GM21526 (cell line): ENCODE measurements around the gene UBAP1L.

Experiments
- ATAC-seq: cut with Tn5 transposase; IDR thresholded peaks from one replicate; pipeline ENCODE4 v1.9.1; 2021; ENCODE audit warnings: moderate library complexity; ENCODE audit not compliant: unreplicated experiment, low FRiP score

UBAP1L gene

GRCh38 chr15:65068403-65068788, 46.6 kb downstream of the UBAP1L start:
- ATAC-seq, result no peak

GRCh38 chr15:65067645-65068402, 47.2 kb downstream of the UBAP1L start, which contains the start of gene RASL12:
TSS of gene RASL12 (minus strand) at chr15:65067991. CDS start at chr15:65067835, 156 bp downstream.
- ATAC-seq, result no peak

- no peak for ATAC-seq
Observed at GRCh38 chr15:65067317-65067644, 47.7 kb downstream of the UBAP1L start.

DNA sequence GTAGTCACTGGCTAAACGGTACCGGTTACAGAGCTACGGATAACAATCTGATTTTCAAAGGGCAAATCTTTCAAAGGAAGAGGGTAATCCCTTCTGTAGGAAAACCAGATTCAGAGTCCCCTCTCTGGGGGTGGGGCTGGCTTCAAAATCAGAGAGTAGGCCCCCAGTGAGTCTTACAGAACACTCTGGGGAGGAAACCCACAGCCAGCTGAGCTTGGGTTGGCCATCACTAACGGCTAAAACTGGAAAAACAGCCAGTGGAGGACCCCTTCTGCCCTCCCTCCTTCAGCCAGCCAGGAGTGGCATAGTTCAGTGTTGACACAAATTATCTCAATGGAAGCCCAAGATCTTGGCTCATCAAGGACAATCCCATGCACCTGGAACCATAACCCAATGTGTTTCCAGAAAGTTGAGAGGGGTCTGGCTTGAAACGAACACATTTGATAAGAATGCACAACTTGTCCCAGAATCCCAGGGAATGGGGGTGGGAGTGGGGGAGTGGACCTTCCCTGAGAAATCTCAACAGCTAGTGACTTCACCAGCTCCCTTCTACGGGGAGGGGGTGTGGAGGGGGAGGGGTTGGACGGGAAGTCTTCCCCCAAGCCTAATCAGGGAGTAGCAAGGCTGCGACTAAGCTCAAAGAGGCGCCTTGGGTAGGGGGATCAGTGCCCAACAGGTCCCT, 48.2 kb downstream of the UBAP1L start:
- ATAC-seq, result no peak

GRCh38 chr15:65066001-65066634, 48.9 kb downstream of the UBAP1L start:
- no peak for ATAC-seq

DNA sequence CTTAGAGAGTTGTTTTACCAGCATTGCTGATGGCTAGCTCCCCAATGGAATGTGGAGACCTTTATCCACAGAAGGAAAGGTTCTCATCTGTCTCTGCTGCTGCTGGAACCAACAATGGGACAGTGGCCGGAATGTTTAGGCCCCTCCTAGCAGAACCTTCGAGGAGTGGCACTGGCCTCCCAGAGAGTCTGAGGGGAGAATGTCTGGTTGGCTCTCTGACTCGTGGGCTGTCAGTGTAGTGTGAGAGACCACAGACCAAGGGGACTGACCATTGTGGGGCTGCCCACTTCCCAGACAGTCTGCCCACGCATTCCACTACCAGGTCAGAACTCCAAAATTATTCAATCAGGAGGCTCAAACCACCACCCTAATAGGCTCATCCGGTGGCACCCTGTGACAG, 52.3 kb downstream of the UBAP1L start:
- ATAC-seq, result no peak

DNA sequence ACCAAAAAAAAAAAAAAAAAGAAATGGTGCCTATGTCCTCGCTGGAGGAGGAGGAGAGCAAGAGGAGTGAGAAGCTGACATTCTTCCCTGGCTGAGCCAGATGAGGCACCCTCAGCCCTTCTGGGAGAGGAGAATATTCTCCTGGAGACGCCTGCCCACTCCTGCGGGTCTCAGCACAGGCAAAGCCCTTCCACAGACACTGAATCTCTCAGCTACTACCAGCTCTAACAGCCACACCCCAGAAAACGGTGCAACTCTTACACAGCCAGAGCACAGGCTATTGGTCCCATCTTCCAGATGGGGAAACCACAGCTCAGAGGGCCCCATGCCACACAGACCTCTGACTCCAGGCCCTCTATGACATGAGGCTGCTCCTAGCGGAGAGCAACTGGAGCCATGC, 52.9 kb downstream of the UBAP1L start:
- no peak for ATAC-seq

DNA sequence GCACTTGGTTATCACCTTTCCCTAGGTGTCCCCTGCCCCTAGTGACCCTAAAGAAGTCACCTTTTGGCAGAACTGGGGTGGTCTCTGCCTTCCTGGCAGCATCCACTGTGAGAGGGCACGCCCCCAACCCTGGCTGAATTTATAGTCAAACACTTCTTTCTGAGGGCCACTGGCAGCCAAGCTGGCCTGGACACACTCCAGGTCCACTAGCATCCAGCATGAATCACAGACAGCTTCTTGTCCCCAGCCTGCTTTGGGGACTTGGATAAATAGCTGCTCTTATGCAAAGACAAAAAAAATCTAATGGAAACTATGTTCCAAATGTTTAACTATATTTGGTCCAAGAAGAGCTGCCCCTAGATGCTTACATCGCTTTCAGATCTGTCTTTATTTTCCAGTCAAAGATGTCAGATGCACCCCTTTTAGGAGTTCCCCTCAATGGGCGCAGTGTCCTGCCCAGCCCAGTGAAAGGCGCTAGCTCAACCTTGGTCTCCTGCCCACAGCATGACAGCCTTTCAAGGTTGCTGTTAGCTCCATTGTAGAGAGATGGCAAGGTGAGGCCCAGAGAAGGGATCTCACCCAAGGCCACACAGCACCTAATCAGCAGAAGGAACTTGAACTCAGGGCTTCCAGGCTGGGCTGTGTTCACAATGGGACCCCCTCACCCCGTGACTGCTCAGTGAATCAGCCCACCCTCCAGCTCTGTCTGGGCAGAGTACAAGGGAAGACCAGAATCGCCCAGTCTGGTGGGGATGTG, 54.2 kb downstream of the UBAP1L start:
- no peak for ATAC-seq

GRCh38 chr15:65059931-65060596, 54.9 kb downstream of the UBAP1L start:
- ATAC-seq, result no peak

DNA sequence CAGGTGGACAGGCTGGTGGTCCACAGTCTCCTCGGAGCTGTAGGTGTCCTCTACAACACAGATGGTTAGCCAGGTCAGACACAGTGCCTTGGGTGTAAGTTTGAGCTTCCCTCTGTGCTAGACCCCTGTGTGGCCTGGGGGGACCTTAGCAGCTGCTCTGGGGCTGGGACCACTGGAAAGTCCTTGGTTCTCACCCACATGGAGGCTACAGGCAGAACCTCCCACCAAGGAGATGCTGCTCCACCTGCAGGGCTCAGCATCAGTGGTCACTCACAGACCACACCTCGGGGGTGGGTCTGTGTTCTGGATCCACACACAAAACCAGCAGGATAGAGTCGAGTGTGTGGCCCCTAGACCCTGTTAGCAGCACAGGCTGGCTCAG, 55.6 kb downstream of the UBAP1L start:
- no peak for ATAC-seq

DNA sequence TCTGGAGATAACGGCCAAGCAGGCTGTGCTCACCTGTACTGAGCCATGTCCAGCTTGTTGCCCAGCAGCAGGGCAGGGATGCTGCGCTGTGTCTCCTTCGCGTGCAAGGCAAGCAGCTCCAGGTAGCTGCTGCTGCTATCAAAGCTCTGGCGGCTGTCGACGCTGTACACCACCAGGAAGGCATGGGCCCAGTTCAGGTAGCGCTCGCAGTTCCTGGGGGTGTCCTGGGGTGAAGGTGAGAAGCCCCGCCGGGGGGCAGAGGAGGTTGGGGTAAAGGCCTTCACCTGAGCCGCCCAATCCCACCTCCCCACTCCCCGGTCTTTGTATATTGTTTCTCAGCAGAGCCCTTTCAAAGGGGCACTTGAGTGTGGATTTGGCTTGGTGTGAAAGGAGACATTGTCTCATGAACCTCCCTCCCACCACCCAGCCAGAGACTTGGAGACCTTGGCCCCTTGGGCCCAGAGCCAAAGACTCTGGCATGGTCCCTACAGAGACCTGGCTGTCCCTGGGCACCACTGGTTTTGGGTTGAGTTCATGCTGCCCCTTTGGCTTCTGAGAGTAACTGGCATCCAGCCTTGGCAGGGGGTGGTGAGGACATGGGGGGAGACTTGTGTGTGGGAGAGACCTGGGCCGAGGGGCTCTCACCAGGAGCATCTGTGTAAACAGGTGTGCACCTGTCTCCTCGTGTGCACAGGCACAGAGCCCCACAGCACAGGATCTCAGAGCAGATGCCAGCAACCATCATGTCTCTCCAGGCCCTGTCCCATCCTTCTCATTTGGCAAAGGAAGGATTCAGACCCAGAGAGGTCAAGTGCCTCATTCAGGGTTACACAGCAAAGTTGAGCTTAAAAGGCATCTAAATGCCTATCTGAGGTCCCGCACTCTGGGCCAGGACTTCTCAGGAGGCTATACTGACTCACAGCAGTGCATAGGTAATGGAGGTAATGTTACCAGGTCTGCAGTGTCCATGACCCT, 56.3 kb downstream of the UBAP1L start:
- no peak for ATAC-seq

- no peak for ATAC-seq
Observed at GRCh38 chr15:65057549-65057940, 57.5 kb downstream of the UBAP1L start.

DNA sequence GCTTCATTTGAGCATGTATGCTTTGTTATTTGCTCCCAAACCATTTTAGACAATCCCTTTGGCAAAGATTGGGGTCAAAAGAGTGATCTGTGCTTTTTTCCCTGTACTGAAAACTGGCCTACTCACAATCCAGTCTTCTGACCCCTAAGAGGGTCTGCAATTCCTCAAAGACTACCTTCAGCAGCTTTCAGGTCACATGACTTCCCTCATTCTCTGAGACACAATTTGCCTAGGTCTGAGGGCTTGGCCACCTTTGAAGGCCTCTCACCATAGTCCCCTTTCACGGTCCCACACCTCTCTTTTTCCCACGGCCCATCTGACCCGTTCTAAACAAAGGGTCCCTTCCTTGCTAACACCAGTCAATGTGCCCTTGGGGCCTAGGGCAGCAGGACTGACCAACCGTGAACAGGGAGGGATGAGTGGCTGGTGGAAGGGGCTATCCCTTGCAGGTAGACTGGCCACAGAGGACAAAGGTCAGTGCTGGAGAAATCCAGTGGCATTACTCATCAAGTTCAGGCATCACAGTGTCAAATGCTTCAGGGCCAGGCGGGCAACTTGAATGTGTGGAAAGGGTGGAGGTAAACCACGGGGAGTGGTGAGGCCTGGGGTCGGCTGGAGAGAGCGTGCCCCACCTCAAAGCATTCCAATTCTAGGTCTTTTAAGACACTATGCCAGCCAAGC, 58.0 kb downstream of the UBAP1L start:
- ATAC-seq, result no peak

GRCh38 chr15:65056106-65056505, 58.9 kb downstream of the UBAP1L start:
- no peak for ATAC-seq

DNA sequence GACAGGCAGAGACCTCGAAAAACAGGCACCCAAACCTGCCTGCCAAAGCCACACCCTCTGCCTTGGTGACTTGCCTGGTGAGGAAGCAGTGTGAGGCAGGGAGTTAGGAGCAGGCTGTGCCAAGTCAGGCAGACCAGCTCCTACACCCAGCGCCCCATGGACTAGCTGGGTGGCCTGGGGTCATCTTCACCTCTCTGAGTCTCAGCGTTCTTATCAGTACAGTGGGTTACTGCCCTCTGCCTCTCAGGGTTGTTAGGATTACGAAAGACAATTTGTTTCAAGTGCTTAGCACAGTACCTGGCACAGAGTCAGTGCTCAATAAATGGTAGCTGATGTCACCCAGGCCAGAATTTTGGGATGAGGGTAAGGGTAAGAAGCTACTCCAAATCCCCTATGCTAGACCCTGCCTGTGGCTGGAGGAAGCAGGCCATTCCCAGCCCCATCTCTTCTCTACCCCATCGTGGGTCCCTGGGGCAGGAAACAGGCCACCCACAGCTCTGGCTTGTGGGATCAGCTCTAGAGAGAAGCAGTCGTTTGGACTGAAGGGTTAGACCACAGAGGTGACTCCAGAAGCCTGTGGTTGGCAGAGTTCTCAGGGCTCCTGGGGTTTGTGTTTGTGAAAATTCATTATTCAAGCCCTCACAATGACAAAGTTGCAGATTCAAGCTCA, 59.7 kb downstream of the UBAP1L start:
- no peak for ATAC-seq

GRCh38 chr15:65054333-65055200, 60.4 kb downstream of the UBAP1L start:
- ATAC-seq, result no peak

- ATAC-seq, result no peak
Observed at GRCh38 chr15:65052956-65053355, 62.0 kb downstream of the UBAP1L start.
